ENCODE results near the gene TEX11.
A peak's percentile ranks its signal among the peaks of the same experiment; 100 is the strongest.

The TEX11 gene

GRCh38 chrX:70908541-70908940, at the start of gene TEX11:
Gene TEX11, minus strand, starts transcription at chrX:70908711. Its CDS starts 922 bp downstream, at chrX:70907789.
- no peak within 1 kb of the TSS for H3K4me3 ChIP-seq (ENCODE audit: control insufficient read depth, low read depth, low read length)
- TF ChIP-seq CTCF (IDR thresholded peaks at IDR 0.05; ENCODE audit: control insufficient read depth, insufficient read depth, low read depth, low read length, missing control alignments), result peak; percentile 6
- DNase-seq (ENCODE audit: low read depth), result no peak

- no peak for TF ChIP-seq CTCF (IDR thresholded peaks at IDR 0.05; ENCODE audit: control insufficient read depth, insufficient read depth, low read depth, low read length, missing control alignments)
- no peak for DNase-seq (ENCODE audit: low read depth)
- no peak overlapping the region for H3K4me3 ChIP-seq (ENCODE audit: control insufficient read depth, low read depth, low read length)
These were observed 46.4 kb upstream of the TEX11 start for GRCh38 chrX:70954871-70955270.

GRCh38 chrX:70924294-70924911, 15.9 kb upstream of the TEX11 start:
- DNase-seq (ENCODE audit: low read depth), result no peak
- no peak for TF ChIP-seq CTCF (IDR thresholded peaks at IDR 0.05; ENCODE audit: control insufficient read depth, insufficient read depth, low read depth, low read length, missing control alignments)
- no peak overlapping the region for H3K4me3 ChIP-seq (ENCODE audit: control insufficient read depth, low read depth, low read length)

GRCh38 chrX:70922774-70923473, 14.4 kb upstream of the TEX11 start:
- no peak overlapping the region for H3K4me3 ChIP-seq (ENCODE audit: control insufficient read depth, low read depth, low read length)
- no peak for TF ChIP-seq CTCF (IDR thresholded peaks at IDR 0.05; ENCODE audit: control insufficient read depth, insufficient read depth, low read depth, low read length, missing control alignments)
- DNase-seq (ENCODE audit: low read depth), result no peak

GRCh38 chrX:70921709-70922352, 13.3 kb upstream of the TEX11 start:
- no peak overlapping the region for H3K4me3 ChIP-seq (ENCODE audit: control insufficient read depth, low read depth, low read length)
- TF ChIP-seq CTCF (IDR thresholded peaks at IDR 0.05; ENCODE audit: control insufficient read depth, insufficient read depth, low read depth, low read length, missing control alignments), result no peak
- no peak for DNase-seq (ENCODE audit: low read depth)

- no peak overlapping the region for H3K4me3 ChIP-seq (ENCODE audit: control insufficient read depth, low read depth, low read length)
- no peak for TF ChIP-seq CTCF (IDR thresholded peaks at IDR 0.05; ENCODE audit: control insufficient read depth, insufficient read depth, low read depth, low read length, missing control alignments)
- no peak for DNase-seq (ENCODE audit: low read depth)
These were observed 8.2 kb upstream of the TEX11 start for GRCh38 chrX:70916754-70917153.

Measured in AG09309 (cell line).